GM12801 (cell line): Measurements from ENCODE around the gene PLCL1.

Experiments used
- CTCF ChIP-seq: IDR thresholded peaks from one replicate; pipeline ENCODE4 v1.5.1; 2011; ENCODE audit warnings: control low read depth; ENCODE audit not compliant: insufficient read length; ENCODE audit errors: extremely low read depth

The PLCL1 gene

GRCh38 chr2:198062826-198063225, 258.4 kb downstream of the PLCL1 start:
- no peak for TF ChIP-seq CTCF

GRCh38 chr2:198063242-198063641, 258.8 kb downstream of the PLCL1 start:
- no peak for TF ChIP-seq CTCF

GRCh38 chr2:198065322-198065721, 260.9 kb downstream of the PLCL1 start:
- TF ChIP-seq CTCF = no peak

- TF ChIP-seq CTCF = no peak
These were observed 262.2 kb downstream of the PLCL1 start for GRCh38 chr2:198066597-198066996.

GRCh38 chr2:198072655-198073054, 268.3 kb downstream of the PLCL1 start:
- no peak for TF ChIP-seq CTCF

GRCh38 chr2:198073253-198073652, 268.9 kb downstream of the PLCL1 start:
- no peak for TF ChIP-seq CTCF

GRCh38 chr2:198077477-198077876, 273.1 kb downstream of the PLCL1 start:
- no peak for TF ChIP-seq CTCF
